ENCODE measurements around the gene NUP107. TPM values are rescaled to one million over a fixed set of nuclear protein-coding genes. Genes with fewer than 3 reads are reported as not detected.
"Not testable (repeated sequence)": the region's sequence is repeated elsewhere in the genome, so short reads cannot be mapped to it uniquely, and the experiment has no call there.

NUP107 gene
- total RNA-seq, result 100 to 1,000 TPM; 142 to 143 TPM

DNA sequence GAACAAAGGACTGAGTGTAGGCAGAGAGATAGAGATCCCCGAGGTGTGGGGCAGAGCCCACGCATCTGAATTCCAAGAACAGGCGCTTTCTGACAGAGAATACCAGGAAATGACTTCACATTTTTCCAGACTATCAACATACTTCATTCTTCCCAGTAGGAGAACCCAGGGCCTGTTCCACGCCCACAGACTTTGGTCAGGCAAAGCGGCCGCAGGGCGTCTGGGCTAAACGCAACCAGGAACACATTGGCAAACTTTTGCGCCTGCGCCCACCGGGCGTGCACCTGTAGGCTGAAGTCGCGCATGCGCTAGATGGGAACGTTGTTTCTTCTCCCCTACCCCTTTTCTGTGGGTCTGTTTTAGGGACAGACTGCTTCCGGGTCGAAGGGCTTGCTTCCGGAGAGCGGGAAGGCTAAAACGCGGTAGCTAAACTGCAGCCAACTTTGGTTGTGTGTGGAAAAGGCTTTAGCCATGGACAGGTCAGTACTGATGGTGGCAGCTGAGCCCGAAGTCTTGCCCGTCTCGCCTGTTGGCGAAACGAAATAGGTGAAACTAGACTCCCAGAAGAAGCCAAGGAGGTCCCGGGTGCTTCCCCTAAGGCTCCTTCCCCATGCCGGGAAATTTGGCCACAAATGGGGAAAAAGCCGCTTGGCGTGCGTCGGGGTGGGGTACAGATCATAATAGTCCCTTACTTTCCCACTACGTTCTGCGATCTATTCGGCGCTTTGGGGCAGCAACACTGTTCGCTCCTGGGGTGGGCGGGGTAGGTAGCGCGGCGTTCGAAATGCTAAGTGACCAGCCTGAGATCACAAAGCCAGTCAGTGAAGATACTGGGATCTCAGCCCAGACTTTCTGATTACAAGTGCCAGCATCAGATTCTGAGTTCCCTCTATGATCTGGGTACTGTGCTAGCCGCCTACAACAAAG, at the start of gene NUP107:
NUP107 (plus strand) TSS at position 384 of the 927 bp plus-strand sequence; CDS start at position 472, 88 bp downstream.
- ATAC-seq (peak; percentile 94), DNase-seq (peak; percentile 98)
- intact Hi-C loops (cut with micrococcal nuclease), result loop anchor here (2.0 to 5.0 kb wide), 3 partner anchors 75 to 328 kb away; partner anchors contain the start of gene RAP1B
- Mint-ChIP-seq H3K27me3 (no peaks in the 10 kb centered on the region), H3K4me3 (peak within 1 kb of the TSS; percentile 97), H3K36me3 (ENCODE audit: low read depth) (peaks cover 17% of the 10 kb centered on the region), H3K27ac (peak within 1 kb of the TSS; percentile 99), H3K9me3 (no peaks in the 10 kb centered on the region), H3K4me1 (ENCODE audit: low read depth) (peaks cover 44% of the 10 kb centered on the region)
- ChIA-PET POLR2A (interaction anchor here (0.6 to 2.1 kb wide), 6 partner anchors 14 to 355 kb away, joined by 3 to 6 read pairs (median 4); partner anchors contain the start of genes MDM1, RAP1B and SLC35E3), CTCF (interaction anchor here (1.3 kb wide), 1 partner anchor 330 kb away, joined by 3 read pairs; no protein-coding TSS in a partner anchor)
- TF ChIP-seq, protein P1, sequence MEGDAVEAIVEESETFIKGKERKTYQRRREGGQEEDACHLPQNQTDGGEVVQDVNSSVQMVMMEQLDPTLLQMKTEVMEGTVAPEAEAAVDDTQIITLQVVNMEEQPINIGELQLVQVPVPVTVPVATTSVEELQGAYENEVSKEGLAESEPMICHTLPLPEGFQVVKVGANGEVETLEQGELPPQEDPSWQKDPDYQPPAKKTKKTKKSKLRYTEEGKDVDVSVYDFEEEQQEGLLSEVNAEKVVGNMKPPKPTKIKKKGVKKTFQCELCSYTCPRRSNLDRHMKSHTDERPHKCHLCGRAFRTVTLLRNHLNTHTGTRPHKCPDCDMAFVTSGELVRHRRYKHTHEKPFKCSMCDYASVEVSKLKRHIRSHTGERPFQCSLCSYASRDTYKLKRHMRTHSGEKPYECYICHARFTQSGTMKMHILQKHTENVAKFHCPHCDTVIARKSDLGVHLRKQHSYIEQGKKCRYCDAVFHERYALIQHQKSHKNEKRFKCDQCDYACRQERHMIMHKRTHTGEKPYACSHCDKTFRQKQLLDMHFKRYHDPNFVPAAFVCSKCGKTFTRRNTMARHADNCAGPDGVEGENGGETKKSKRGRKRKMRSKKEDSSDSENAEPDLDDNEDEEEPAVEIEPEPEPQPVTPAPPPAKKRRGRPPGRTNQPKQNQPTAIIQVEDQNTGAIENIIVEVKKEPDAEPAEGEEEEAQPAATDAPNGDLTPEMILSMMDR (IDR thresholded peaks at IDR 0.05), result no peak

DNA sequence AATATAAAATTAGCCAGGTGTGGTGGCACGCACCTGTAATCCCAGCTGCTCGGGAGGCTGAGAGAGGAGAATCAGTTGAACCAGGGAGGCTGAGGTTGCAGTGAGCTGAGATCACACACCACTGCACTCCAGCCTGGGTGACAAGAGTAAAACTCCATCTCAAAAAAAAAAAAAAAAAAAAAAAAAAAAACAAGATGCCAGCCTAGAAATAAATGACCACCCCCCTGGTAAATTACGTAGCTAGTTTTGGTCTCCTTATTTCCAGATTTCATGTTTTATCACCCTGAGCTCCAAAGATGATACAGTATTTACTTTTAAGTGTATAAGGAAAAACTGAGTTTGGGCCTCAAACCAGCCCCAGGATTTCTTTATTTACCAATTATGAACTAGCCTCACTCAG, 49.3 kb upstream of the NUP107 start:
- Mint-ChIP-seq H3K27ac (peak overlapping the region; percentile 72), H3K4me1 (ENCODE audit: low read depth) (peaks cover 90% of the 10 kb centered on the region), H3K36me3 (ENCODE audit: low read depth) (peaks cover 29% of the 10 kb centered on the region)
- H3K4me3 Mint-ChIP-seq; ATAC-seq; H3K9me3 Mint-ChIP-seq; CTCF ChIA-PET; H3K27me3 Mint-ChIP-seq; intact Hi-C loops (cut with micrococcal nuclease); DNase-seq: not testable (repeated sequence)
- POLR2A ChIA-PET, result interaction anchor here (1.2 kb wide), 1 partner anchor 25 kb away, joined by 3 read pairs; no protein-coding TSS in a partner anchor

DNA sequence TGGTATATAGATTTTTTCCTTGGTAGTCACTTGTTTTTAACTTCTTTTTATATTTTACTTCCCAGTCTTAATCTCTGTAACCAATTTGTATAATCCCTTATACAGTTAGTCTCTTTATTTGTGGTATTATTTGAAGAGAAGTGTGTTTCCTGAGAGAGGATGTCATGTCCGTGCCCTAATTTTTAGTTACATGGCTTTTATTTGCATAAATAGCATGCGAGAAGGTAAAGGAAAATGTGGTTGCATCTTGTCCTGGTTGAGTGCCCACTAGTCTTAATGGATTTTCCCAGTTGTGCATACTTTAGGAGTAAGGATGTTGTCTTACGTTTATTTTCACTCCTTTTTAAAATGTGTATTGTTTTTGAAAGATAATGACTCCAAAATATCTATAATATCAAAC, 48.6 kb upstream of the NUP107 start:
- TF ChIP-seq, protein P1 (IDR thresholded peaks at IDR 0.05), result no peak
- ATAC-seq, result no peak
- CTCF ChIA-PET, result no interaction called here
- POLR2A ChIA-PET, result no interaction called here
- no peak for DNase-seq
- intact Hi-C loops (cut with micrococcal nuclease), result no loop called here
- Mint-ChIP-seq H3K27me3 (no peaks in the 10 kb centered on the region), H3K4me3 (no peak overlapping the region), H3K36me3 (ENCODE audit: low read depth) (peaks cover 28% of the 10 kb centered on the region), H3K9me3 (no peaks in the 10 kb centered on the region), H3K4me1 (ENCODE audit: low read depth) (peaks cover 90% of the 10 kb centered on the region), H3K27ac (peak overlapping the region; percentile 21)

DNA sequence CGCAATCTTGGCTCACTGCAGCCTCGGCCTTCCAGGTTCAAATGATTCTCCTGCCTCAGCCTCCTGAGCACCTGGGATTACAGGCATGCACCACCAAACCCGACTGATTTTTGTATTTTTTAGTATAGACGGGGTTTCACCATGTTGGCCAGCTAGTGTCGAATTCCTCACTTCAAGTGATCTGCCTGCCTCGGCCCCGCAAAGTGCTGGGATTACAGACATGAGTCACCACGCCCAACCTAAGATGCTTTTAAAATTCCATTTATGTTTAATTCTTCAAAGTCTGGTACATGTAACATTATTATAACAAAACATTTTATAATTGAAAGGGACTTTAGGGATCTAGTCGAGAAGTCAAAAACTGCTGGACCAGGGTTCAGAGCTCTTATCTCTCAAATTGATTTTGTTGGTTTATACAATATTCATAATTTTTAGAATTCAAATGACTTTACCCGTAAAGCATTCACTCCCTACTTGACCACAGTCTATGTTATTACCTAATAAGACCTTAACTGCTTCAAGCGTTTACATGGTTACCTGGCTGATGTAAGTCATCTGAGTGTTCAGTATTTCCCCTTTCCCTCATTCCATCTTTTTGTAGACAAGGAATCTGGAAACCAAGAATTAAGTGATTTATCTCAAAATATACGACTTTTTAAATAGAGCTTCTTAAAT, 47.9 kb upstream of the NUP107 start:
- ATAC-seq (no peak), DNase-seq (no peak)
- Mint-ChIP-seq H3K9me3 (no peaks in the 10 kb centered on the region), H3K4me3 (no peak overlapping the region), H3K27ac (peak overlapping the region; percentile 38), H3K4me1 (ENCODE audit: low read depth) (peaks cover 86% of the 10 kb centered on the region), H3K36me3 (ENCODE audit: low read depth) (peaks cover 29% of the 10 kb centered on the region), H3K27me3 (no peaks in the 10 kb centered on the region)
- ChIA-PET POLR2A (interaction anchor here (0.6 to 2.1 kb wide), 2 partner anchors 11 to 516 kb away, joined by 3 to 11 read pairs; no protein-coding TSS in a partner anchor), CTCF (interaction anchor here (0.9 to 1.9 kb wide), 4 partner anchors 13 to 25 kb away, joined by 3 to 5 read pairs (median 4); no protein-coding TSS in a partner anchor)
- TF ChIP-seq, protein P1 (IDR thresholded peaks at IDR 0.05), result no peak
- intact Hi-C loops (cut with micrococcal nuclease), result no loop called here

DNA sequence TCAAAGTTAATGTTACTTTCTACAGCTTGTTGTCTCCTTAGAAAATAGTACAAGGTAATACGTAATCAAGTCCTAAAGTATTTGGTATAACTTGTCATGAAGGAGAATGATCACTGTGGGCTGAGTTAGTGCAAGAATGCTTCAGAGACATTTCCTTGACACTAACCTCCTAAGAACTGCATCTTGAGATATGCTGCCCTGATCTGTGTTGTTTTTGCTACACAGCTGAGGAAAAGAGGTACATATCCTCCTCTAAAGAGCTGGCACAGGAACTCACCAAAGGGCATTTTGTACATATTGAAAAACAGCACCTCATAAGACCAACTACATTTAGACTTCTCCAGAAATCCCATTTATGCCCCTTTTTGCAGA, 47.4 kb upstream of the NUP107 start:
- no peaks in the 10 kb centered on the region for H3K9me3 Mint-ChIP-seq
- no peak for ATAC-seq
- H3K4me1 Mint-ChIP-seq (ENCODE audit: low read depth), result peaks cover 85% of the 10 kb centered on the region
- H3K36me3 Mint-ChIP-seq (ENCODE audit: low read depth), result peaks cover 32% of the 10 kb centered on the region
- CTCF ChIA-PET, result interaction anchor here (0.9 to 1.9 kb wide), 5 partner anchors 13 to 599 kb away, joined by 3 to 5 read pairs (median 3); no protein-coding TSS in a partner anchor
- POLR2A ChIA-PET, result interaction anchor here (0.6 to 2.1 kb wide), 3 partner anchors 9 to 517 kb away, joined by 3 to 11 read pairs (median 3); no protein-coding TSS in a partner anchor
- intact Hi-C loops (cut with micrococcal nuclease), result no loop called here
- H3K27me3 Mint-ChIP-seq, result no peaks in the 10 kb centered on the region
- H3K27ac Mint-ChIP-seq, result peak overlapping the region; percentile 67
- no peak for DNase-seq
- TF ChIP-seq, protein P1 (IDR thresholded peaks at IDR 0.05), result no peak
- H3K4me3 Mint-ChIP-seq, result no peak overlapping the region
